Osteoblast (primary cell): ENCODE data around the gene OSBPL9. TPM values are rescaled to one million over a fixed set of nuclear protein-coding genes. Genes with fewer than 3 reads are reported as not detected.

Source experiments
- DNase-seq: peaks from one replicate; pipeline ENCODE4 v3.0.0; 2011; ENCODE audit warnings: low spot score, mixed read lengths; ENCODE audit not compliant: insufficient read length; ENCODE audit errors: missing footprints
- H2AFZ ChIP-seq: 2 replicates; pipeline ENCODE4 v1.6.0; 2011; ENCODE audit warnings: mild to moderate bottlenecking, low read length
- H3K27ac ChIP-seq: 2 replicates; pipeline ENCODE4 v1.5.1; 2011; ENCODE audit warnings: mild to moderate bottlenecking, low read depth, low read length, moderate library complexity
- H3K27me3 ChIP-seq: 2 replicates; pipeline ENCODE4 v1.6.0; 2012; ENCODE audit warnings: mild to moderate bottlenecking, control low read depth, inconsistent platforms, low read length, moderate library complexity; ENCODE audit not compliant: insufficient read depth
- H3K36me3 ChIP-seq: 2 replicates; pipeline ENCODE4 v1.5.1; 2011; ENCODE audit warnings: mild to moderate bottlenecking, low read length, control low read depth, moderate library complexity; ENCODE audit not compliant: insufficient read depth
- H3K4me1 ChIP-seq: 2 replicates; pipeline ENCODE4 v1.5.1; 2011; ENCODE audit warnings: mild to moderate bottlenecking, low read length, control low read depth, moderate library complexity; ENCODE audit not compliant: insufficient read depth
- H3K4me2 ChIP-seq: 2 replicates; pipeline ENCODE4 v1.6.0; 2011; ENCODE audit warnings: mild to moderate bottlenecking, low read length; ENCODE audit not compliant: insufficient read depth
- H3K4me3 ChIP-seq: fragments of 200-600 bp; sonication (generic); 3 replicates; pipeline ENCODE4 v1.5.1; 2012; ENCODE audit warnings: mild to moderate bottlenecking, low read length, inconsistent platforms; ENCODE audit not compliant: insufficient read depth
- H3K79me2 ChIP-seq: 2 replicates; pipeline ENCODE4 v1.6.0; 2012; ENCODE audit warnings: mild to moderate bottlenecking, low read length, control low read depth, inconsistent platforms; ENCODE audit not compliant: insufficient read depth
- H3K9me3 ChIP-seq: 2 replicates; pipeline ENCODE4 v1.5.1; 2011; ENCODE audit warnings: low read depth, low read length, control low read depth
- H4K20me1 ChIP-seq: 2 replicates; pipeline ENCODE4 v1.6.0; 2012; ENCODE audit warnings: mild to moderate bottlenecking, low read length, control low read depth; ENCODE audit not compliant: insufficient read depth
- CTCF ChIP-seq: IDR thresholded peaks from 2 replicates; pipeline ENCODE4 v1.5.1; 2011; ENCODE audit warnings: mild to moderate bottlenecking, low read depth, low read length, moderate library complexity; ENCODE audit errors: extremely low read depth
- total RNA-seq: library from RNA; depleted of rRNA; stranded (reverse); fragments of >200 nt; gene quantifications from 2 replicates; pipeline ENCODE4 v1.2.3, GENCODE V29; 2012

Gene OSBPL9
- total RNA-seq, 1 donor: 87.9 TPM

GRCh38 chr1:51638350-51638749 is 21.5 kb downstream of the OSBPL9 start:
- Histone ChIP-seq H3K4me3 (no peak overlapping the region), H3K36me3 (no peaks in the 10 kb centered on the region), H3K9me3 (no peaks in the 10 kb centered on the region), H3K79me2 (peaks cover 68% of the 10 kb centered on the region), H2AFZ (no peak overlapping the region), H3K4me2 (no peak overlapping the region), H3K27me3 (no peaks in the 10 kb centered on the region), H4K20me1 (no peaks in the 10 kb centered on the region), H3K27ac (no peak overlapping the region), H3K4me1 (peaks cover 30% of the 10 kb centered on the region)
- no peak for TF ChIP-seq CTCF
- DNase-seq: no peak

- Histone ChIP-seq H3K4me1 (peaks cover 41% of the 10 kb centered on the region), H4K20me1 (no peaks in the 10 kb centered on the region), H3K79me2 (peaks cover 60% of the 10 kb centered on the region), H3K36me3 (no peaks in the 10 kb centered on the region), H3K27me3 (no peaks in the 10 kb centered on the region), H3K4me3 (no peak overlapping the region), H2AFZ (no peak overlapping the region), H3K4me2 (no peak overlapping the region), H3K27ac (no peak overlapping the region), H3K9me3 (no peaks in the 10 kb centered on the region)
- no peak for DNase-seq
- TF ChIP-seq CTCF: no peak
These were observed 22.8 kb downstream of the OSBPL9 start for GRCh38 chr1:51639694-51640093.

- Histone ChIP-seq H3K4me3 (no peak overlapping the region), H2AFZ (no peak overlapping the region), H3K9me3 (no peaks in the 10 kb centered on the region), H4K20me1 (no peaks in the 10 kb centered on the region), H3K27me3 (no peaks in the 10 kb centered on the region), H3K79me2 (peaks cover 62% of the 10 kb centered on the region), H3K4me2 (no peak overlapping the region), H3K4me1 (peaks cover 46% of the 10 kb centered on the region), H3K27ac (no peak overlapping the region), H3K36me3 (no peaks in the 10 kb centered on the region)
- TF ChIP-seq CTCF: no peak
- no peak for DNase-seq
These were observed 24.2 kb downstream of the OSBPL9 start for GRCh38 chr1:51641096-51641495.

- Histone ChIP-seq H3K27ac (peak overlapping the region; percentile 96), H3K4me2 (peak overlapping the region; percentile 43), H3K79me2 (peaks cover 72% of the 10 kb centered on the region), H3K9me3 (no peaks in the 10 kb centered on the region), H3K4me1 (peaks cover 34% of the 10 kb centered on the region), H4K20me1 (no peaks in the 10 kb centered on the region), H3K36me3 (no peaks in the 10 kb centered on the region), H3K27me3 (no peaks in the 10 kb centered on the region), H3K4me3 (no peak overlapping the region), H2AFZ (no peak overlapping the region)
- no peak for TF ChIP-seq CTCF
- peak; percentile 92 for DNase-seq
These were observed 25.8 kb downstream of the OSBPL9 start for GRCh38 chr1:51642739-51643142.
